ENCODE measurements around the gene ADPRH. TPM values are rescaled to one million over a fixed set of nuclear protein-coding genes. Genes with fewer than 3 reads are reported as not detected.
"Not testable (repeated sequence)": the region's sequence is repeated elsewhere in the genome, so short reads cannot be mapped to it uniquely, and the experiment has no call there.

ADPRH gene
- total RNA-seq, 4 donors from 2014 or later, result 0.66 to 5.1 (median 2.9) TPM

DNA sequence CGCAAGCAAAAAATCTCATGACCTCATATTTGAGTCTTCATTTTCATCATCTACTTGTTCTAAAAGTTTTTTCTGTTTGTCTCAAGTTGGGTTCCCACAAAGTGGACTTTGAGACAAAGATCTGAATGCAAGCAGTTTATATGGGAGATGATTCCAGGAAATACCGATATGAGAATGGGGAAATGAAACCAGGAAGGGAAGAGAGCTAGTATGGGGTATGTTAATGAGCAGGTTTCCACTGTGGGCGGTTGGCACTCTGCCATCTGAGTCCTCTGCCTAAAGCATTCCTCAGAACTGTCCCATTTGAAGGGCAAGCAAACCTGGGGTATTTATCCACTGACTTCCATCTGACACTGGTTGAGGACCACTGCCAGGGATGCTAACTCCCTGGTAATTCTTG, 8.8 kb downstream of the ADPRH start:
- Histone ChIP-seq H3K9me3 (no peaks in the 10 kb centered on the region), H3K27ac (no peak overlapping the region), H3K4me3 (no peak overlapping the region), H3K4me1 (no peaks in the 10 kb centered on the region), H3K36me3 (no peaks in the 10 kb centered on the region), H3K27me3 (no peaks in the 10 kb centered on the region)
- TF ChIP-seq CTCF (IDR thresholded peaks at IDR 0.05) (no peak), POLR2A (IDR thresholded peaks at IDR 0.05) (no peak)
- no peak for DNase-seq
- intact Hi-C loops (cut with DNase I), result no loop called here
- 48 to 61% methylated on average over 3 of the region's 3 CpGs for WGBS, 2 donors

DNA sequence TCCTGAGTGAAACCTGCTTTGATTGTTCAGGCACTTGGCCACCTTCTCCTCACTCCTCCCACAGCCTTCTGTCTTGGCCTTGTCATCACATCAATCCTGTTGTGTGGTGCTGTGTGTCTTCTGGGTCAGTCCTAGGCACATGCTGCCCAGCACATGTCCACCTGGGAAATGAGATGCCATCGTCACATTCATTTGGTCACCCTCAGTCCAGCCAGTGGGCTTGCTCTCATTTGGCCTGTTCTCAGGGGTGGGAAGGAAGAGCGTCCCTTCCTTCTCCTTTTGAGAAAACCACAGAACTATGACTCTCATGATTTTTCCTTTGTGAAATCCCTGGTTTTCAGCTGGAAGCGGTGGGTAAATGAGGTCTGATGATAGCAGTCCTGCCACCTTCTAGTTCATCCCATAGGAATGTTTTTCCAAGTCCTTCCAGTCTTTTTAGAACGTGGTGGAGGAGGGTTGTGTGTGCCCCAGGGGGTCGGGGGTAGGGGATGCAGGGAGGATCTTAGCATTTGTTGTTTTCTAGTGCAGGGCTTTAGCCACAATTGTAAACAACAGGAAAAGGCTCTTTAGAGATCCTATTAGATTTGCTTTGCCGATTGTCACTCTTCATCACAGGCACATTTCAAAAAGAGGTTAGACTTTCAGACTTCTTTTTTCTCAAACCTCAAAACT, 9.9 kb downstream of the ADPRH start:
- Histone ChIP-seq H3K27me3 (no peaks in the 10 kb centered on the region), H3K27ac (no peak overlapping the region), H3K9me3 (no peaks in the 10 kb centered on the region), H3K4me1 (no peaks in the 10 kb centered on the region), H3K4me3 (no peak overlapping the region), H3K36me3 (no peaks in the 10 kb centered on the region)
- intact Hi-C loops (cut with DNase I), result no loop called here
- TF ChIP-seq CTCF (IDR thresholded peaks at IDR 0.05) (no peak), POLR2A (IDR thresholded peaks at IDR 0.05) (no peak)
- DNase-seq, result no peak
- 50 to 53% methylated on average over 6 of the region's 6 CpGs for WGBS, 2 donors

DNA sequence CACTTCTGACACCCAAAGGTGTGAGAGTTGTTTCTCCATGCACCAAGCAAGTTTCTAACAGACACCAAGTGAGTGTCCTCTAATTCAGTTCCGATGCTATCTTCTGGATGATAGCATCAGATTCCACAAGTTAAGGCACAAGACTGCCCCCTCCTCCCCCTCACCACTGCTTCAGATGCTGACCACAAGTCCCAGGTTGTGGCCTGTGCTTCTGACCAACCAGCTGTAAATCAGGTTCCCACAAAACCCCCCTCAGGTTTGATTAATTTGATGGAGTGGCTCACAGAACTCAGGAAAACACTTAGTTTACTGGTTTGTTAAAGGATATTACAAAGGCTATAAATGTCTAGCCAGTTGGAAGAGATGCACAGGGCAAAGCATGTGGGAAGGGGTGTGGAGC, 11.4 kb downstream of the ADPRH start:
- no peaks in the 10 kb centered on the region for H3K27me3 ChIP-seq
- peaks cover 0 to under 1% (median 0%) of the 10 kb centered on the region in 3 donors for H3K4me1 ChIP-seq
- H3K9me3 ChIP-seq, result no peaks in the 10 kb centered on the region
- no peak for TF ChIP-seq CTCF (IDR thresholded peaks at IDR 0.05)
- no peak for TF ChIP-seq POLR2A (IDR thresholded peaks at IDR 0.05)
- intact Hi-C loops (cut with DNase I), result no loop called here
- no peaks in the 10 kb centered on the region for H3K36me3 ChIP-seq
- no peak overlapping the region for H3K27ac ChIP-seq
- DNase-seq, result no peak
- 82 to 100% methylated on average over 1 of the region's 1 CpG for WGBS, 2 donors
- H3K4me3 ChIP-seq, result no peak overlapping the region

- DNase-seq, result no peak
- TF ChIP-seq POLR2A (IDR thresholded peaks at IDR 0.05), result no peak
- TF ChIP-seq CTCF (IDR thresholded peaks at IDR 0.05), result no peak
- WGBS, 2 donors, result 29 to 60% methylated on average over 1 of the region's 1 CpG
- intact Hi-C loops (cut with DNase I), result no loop called here
- Histone ChIP-seq H3K4me1 (peaks cover 0 to 13% (median 6%) of the 10 kb centered on the region in 3 donors), H3K4me3 (no peak overlapping the region), H3K36me3 (no peaks in the 10 kb centered on the region), H3K27me3 (no peaks in the 10 kb centered on the region), H3K9me3 (no peaks in the 10 kb centered on the region), H3K27ac (no peak overlapping the region)
Measured at GRCh38 chr3:119592861-119593260, 13.6 kb downstream of the ADPRH start.

DNA sequence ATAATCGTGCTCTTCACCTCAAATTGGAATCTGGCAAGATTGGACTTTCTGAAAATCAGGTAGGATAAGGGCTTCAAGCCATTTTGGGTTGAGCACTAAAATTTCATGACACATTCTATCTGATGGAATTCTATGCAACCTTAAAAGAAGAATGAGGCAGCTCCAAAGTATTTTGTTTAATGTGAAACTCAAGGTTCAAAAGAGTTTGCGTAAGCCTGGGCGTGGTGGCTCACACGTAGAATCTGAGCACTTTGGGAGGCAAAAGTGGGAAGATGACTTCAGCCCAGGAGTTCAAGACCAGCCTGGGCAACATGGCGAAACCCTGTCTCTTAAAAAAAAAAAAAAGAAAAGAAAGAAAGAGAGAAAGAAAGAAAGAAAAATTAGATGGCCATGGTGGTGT, 14.8 kb downstream of the ADPRH start:
- no peaks in the 10 kb centered on the region for H3K36me3 ChIP-seq
- no peaks in the 10 kb centered on the region for H3K9me3 ChIP-seq
- H3K4me3 ChIP-seq, result no peak overlapping the region
- intact Hi-C loops (cut with DNase I), result no loop called here
- H3K27me3 ChIP-seq, result no peaks in the 10 kb centered on the region
- no peak for DNase-seq
- TF ChIP-seq POLR2A (IDR thresholded peaks at IDR 0.05) (no peak), CTCF (IDR thresholded peaks at IDR 0.05) (no peak)
- H3K4me1 ChIP-seq, result peaks cover 0 to 15% (median 6%) of the 10 kb centered on the region in 3 donors
- WGBS, 2 donors, result 71 to 82% methylated on average over 5 of the region's 5 CpGs
- H3K27ac ChIP-seq, result no peak overlapping the region

DNA sequence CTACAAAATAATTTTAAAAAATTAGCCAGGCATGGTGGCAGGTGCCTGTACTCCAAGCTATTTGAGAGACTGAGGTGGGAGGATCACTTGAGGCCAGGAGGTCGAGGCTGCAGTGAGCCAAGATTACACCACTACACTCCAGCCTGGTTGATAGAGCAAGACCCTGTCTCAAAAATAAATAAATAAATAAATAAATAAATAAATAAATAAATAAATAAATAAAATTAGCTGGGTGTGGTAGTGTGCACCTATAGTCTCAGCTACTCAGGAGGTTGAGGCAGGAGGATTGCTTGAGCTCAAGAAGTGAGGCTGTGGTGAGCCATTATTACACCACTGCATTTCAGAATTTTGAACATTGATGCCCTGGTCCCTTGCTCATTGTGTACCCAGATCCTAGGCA, 15.6 kb downstream of the ADPRH start:
- intact Hi-C loops (cut with DNase I); H3K27me3 ChIP-seq; H3K4me3 ChIP-seq; DNase-seq; H3K36me3 ChIP-seq; H3K9me3 ChIP-seq; H3K27ac ChIP-seq: not testable (repeated sequence)
- H3K4me1 ChIP-seq, result peaks cover 0 to 15% (median 6%) of the 10 kb centered on the region in 3 donors
- WGBS, 2 donors, result 50 to 78% methylated on average over 1 of the region's 1 CpG

Measured in esophagus squamous epithelium (tissue), 5 donors.